ENCODE data around the gene REPS2.

REPS2 gene

GRCh38 chrX:17098516-17099247 is 152.2 kb downstream of the REPS2 start:
- no peak for DNase-seq

GRCh38 chrX:17104433-17104832 is 158.0 kb downstream of the REPS2 start:
- DNase-seq: peak; percentile 12 to 41

GRCh38 chrX:17120816-17121215 is 174.4 kb downstream of the REPS2 start:
- no peak for DNase-seq

- no peak for DNase-seq
These were observed 207.5 kb downstream of the REPS2 start for GRCh38 chrX:17154001-17154400.

- DNase-seq: peak in 1 of 2 experiments; percentile 25
These were observed 214.5 kb downstream of the REPS2 start for GRCh38 chrX:17160975-17161374.

- no peak for DNase-seq
These were observed 215.5 kb downstream of the REPS2 start for GRCh38 chrX:17161991-17162390.

- no peak for DNase-seq
These were observed 217.6 kb downstream of the REPS2 start for GRCh38 chrX:17164079-17164478.

- DNase-seq: no peak
These were observed 218.5 kb downstream of the REPS2 start for GRCh38 chrX:17164941-17165340.

GRCh38 chrX:17167915-17168314 is 221.5 kb downstream of the REPS2 start:
- DNase-seq: no peak

GRCh38 chrX:17170973-17171372 is 224.5 kb downstream of the REPS2 start:
- no peak for DNase-seq

- DNase-seq: no peak
These were observed 228.2 kb downstream of the REPS2 start for GRCh38 chrX:17174671-17175070.

GRCh38 chrX:17182317-17182716 is 235.9 kb downstream of the REPS2 start:
- no peak for DNase-seq

GRCh38 chrX:17183566-17183965 is 237.1 kb downstream of the REPS2 start:
- DNase-seq: no peak

- no peak for DNase-seq
These were observed 239.0 kb downstream of the REPS2 start for GRCh38 chrX:17185431-17185830.

GRCh38 chrX:17187136-17187756 is 240.8 kb downstream of the REPS2 start:
- no peak for DNase-seq

GRCh38 chrX:17192106-17192505 is 245.6 kb downstream of the REPS2 start:
- no peak for DNase-seq
